ENCODE measurements around the gene DNM3.

DNA sequence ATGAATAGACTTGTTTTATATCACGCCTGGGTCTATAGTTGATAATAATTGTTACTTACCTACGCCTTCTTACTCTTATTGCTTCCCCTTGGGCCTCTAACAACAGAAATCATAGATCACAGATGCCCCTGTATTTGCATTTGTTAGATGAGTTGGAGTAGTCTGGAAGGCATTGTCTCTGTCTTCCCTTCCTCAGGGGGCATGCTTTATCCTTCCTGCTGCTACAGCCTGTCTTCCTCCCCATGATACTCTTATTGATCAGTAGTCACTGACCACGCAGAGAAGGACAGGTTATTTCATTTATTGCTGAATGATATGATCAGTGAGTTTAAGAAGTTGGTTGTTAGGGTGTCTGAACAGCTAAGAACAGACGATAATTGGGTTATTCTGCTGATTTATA, 98.4 kb downstream of the DNM3 start:
- TF ChIP-seq ESRRG (CRISPR knock-in tag; IDR thresholded peaks at IDR 0.05) = no peak
- no peak for TF ChIP-seq CSDC2 (CRISPR knock-in tag; IDR thresholded peaks at IDR 0.05)
- TF ChIP-seq SNAI2 (CRISPR knock-in tag; IDR thresholded peaks at IDR 0.05) = no peak
- TF ChIP-seq ARNTL (CRISPR knock-in tag; IDR thresholded peaks at IDR 0.05; ENCODE audit: borderline replicate concordance, low read depth) = no peak
- TF ChIP-seq CREB5 (CRISPR knock-in tag; IDR thresholded peaks at IDR 0.05; ENCODE audit: low read depth) = no peak
- TF ChIP-seq, protein P1, sequence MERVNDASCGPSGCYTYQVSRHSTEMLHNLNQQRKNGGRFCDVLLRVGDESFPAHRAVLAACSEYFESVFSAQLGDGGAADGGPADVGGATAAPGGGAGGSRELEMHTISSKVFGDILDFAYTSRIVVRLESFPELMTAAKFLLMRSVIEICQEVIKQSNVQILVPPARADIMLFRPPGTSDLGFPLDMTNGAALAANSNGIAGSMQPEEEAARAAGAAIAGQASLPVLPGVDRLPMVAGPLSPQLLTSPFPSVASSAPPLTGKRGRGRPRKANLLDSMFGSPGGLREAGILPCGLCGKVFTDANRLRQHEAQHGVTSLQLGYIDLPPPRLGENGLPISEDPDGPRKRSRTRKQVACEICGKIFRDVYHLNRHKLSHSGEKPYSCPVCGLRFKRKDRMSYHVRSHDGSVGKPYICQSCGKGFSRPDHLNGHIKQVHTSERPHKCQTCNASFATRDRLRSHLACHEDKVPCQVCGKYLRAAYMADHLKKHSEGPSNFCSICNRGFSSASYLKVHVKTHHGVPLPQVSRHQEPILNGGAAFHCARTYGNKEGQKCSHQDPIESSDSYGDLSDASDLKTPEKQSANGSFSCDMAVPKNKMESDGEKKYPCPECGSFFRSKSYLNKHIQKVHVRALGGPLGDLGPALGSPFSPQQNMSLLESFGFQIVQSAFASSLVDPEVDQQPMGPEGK (CRISPR knock-in tag; IDR thresholded peaks at IDR 0.05; ENCODE audit: borderline replicate concordance) = no peak
- TF ChIP-seq BACH2 (CRISPR knock-in tag; IDR thresholded peaks at IDR 0.05; ENCODE audit: borderline replicate concordance) = no peak
- no peak for TF ChIP-seq TCF4 (CRISPR knock-in tag; IDR thresholded peaks at IDR 0.05; ENCODE audit: borderline replicate concordance)
- TF ChIP-seq, protein P2, sequence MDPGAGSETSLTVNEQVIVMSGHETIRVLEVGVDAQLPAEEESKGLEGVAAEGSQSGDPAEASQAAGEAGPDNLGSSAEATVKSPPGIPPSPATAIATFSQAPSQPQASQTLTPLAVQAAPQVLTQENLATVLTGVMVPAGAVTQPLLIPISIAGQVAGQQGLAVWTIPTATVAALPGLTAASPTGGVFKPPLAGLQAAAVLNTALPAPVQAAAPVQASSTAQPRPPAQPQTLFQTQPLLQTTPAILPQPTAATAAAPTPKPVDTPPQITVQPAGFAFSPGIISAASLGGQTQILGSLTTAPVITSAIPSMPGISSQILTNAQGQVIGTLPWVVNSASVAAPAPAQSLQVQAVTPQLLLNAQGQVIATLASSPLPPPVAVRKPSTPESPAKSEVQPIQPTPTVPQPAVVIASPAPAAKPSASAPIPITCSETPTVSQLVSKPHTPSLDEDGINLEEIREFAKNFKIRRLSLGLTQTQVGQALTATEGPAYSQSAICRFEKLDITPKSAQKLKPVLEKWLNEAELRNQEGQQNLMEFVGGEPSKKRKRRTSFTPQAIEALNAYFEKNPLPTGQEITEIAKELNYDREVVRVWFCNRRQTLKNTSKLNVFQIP (CRISPR knock-in tag; IDR thresholded peaks at IDR 0.05; ENCODE audit: borderline replicate concordance, low read depth) = no peak
- no peak for TF ChIP-seq OSR1 (CRISPR knock-in tag; IDR thresholded peaks at IDR 0.05)
- no peak for TF ChIP-seq ZFP3 (CRISPR knock-in tag; IDR thresholded peaks at IDR 0.05)
- TF ChIP-seq CSRNP3 (CRISPR knock-in tag; IDR thresholded peaks at IDR 0.05) = no peak

All from SK-N-SH treated with all-trans-retinoic acid at 6 μM for 48 hours (cell line).